Epithelial cell of proximal tubule (primary cell): Measurements from ENCODE around the gene CFAP299. TPM values are rescaled to one million over a fixed set of nuclear protein-coding genes. Genes with fewer than 3 reads are reported as not detected.
A peak's percentile ranks its signal among the peaks of the same experiment; 100 is the strongest.
"Not testable (repeated sequence)": the region's sequence is repeated elsewhere in the genome, so short reads cannot be mapped to it uniquely, and the experiment has no call there.

Source experiments
- DNase-seq: peaks from one replicate; pipeline ENCODE4 v3.0.0-alpha.2; 2011; ENCODE audit warnings: low read depth
- H3K4me3 ChIP-seq: 2 replicates; pipeline ENCODE4 v1.5.1; 2011; ENCODE audit warnings: low read depth, mild to moderate bottlenecking, low read length
- total RNA-seq: library from RNA; depleted of rRNA; stranded (reverse); fragments of >200 nt; gene quantifications from 2 replicates; pipeline ENCODE4 v1.2.3, GENCODE V29; 2015
- TF ChIP-seq, protein P1 (sequence below): conservative IDR thresholded peaks from 2 replicates; pipeline ENCODE4 v1.5.1; 2012; ENCODE audit warnings: low read depth, mild to moderate bottlenecking, low read length

Gene CFAP299
- total RNA-seq, 1 donor from 2014 or later, result not detected

DNA sequence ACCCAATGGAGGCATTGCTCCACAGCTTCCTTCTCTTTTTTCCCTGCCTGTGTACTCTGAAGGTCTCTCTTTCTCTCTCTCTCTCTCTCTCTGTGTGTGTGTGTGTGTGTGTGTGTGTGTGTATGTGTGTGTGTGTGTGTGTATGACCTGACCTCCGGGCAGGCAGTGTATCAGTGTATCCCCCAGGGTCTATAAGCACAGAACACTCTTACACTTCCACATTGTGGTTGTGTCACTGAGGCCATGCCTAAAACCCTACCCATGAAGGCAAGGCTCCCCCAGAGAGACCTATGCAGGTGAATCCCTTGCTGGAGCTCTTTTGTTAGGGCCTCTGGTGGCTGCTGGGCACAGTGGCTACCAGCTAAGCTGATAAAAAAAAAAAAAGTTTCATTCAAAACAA is 394.6 kb downstream of the CFAP299 start:
- DNase-seq, result peak; percentile 6
- TF ChIP-seq, protein P1, sequence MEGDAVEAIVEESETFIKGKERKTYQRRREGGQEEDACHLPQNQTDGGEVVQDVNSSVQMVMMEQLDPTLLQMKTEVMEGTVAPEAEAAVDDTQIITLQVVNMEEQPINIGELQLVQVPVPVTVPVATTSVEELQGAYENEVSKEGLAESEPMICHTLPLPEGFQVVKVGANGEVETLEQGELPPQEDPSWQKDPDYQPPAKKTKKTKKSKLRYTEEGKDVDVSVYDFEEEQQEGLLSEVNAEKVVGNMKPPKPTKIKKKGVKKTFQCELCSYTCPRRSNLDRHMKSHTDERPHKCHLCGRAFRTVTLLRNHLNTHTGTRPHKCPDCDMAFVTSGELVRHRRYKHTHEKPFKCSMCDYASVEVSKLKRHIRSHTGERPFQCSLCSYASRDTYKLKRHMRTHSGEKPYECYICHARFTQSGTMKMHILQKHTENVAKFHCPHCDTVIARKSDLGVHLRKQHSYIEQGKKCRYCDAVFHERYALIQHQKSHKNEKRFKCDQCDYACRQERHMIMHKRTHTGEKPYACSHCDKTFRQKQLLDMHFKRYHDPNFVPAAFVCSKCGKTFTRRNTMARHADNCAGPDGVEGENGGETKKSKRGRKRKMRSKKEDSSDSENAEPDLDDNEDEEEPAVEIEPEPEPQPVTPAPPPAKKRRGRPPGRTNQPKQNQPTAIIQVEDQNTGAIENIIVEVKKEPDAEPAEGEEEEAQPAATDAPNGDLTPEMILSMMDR, result no peak
- no peak overlapping the region for H3K4me3 ChIP-seq

DNA sequence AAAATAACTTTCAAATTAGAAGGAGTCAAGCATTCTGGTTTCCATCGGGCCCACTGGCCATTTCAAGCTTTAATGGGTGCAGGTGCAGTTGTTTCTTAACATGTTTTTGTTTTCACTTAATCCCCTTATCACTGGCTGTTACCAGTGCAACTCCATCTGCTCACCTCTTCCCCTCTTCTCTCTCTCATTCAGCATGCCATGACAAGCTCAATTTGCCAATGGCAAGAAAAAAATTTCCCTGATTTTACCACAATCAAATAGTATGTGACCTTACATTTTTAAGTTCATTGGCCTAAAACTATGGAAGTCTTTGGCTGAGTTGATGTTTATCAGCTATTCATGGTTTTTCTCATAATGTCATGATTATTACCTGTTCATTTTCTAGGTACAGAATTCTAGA is 395.9 kb downstream of the CFAP299 start:
- DNase-seq, result no peak
- TF ChIP-seq, protein P1, result no peak

DNA sequence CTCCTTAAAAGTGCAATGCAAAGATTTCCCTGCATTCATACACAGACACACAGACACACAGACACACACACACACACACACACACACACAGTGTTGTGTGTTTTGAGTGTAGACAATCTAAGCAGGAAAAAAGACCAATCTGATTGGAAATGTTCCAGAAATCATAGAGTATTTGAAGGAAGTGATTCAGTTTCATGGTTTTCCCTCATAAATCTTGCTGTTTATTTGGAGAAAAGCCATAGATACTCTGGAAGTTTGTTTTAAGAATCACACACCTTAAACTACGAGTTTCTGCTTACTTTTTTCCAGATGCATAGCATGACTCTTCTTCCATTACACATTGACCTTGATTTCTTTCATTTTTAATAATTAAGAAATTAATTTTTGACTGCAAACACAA is 396.5 kb downstream of the CFAP299 start:
- no peak overlapping the region for H3K4me3 ChIP-seq
- DNase-seq, result no peak
- TF ChIP-seq, protein P1, result no peak

More for the DNA sequence above, 395.9 kb downstream of the CFAP299 start:
- H3K4me3 ChIP-seq, result no peak overlapping the region

DNA sequence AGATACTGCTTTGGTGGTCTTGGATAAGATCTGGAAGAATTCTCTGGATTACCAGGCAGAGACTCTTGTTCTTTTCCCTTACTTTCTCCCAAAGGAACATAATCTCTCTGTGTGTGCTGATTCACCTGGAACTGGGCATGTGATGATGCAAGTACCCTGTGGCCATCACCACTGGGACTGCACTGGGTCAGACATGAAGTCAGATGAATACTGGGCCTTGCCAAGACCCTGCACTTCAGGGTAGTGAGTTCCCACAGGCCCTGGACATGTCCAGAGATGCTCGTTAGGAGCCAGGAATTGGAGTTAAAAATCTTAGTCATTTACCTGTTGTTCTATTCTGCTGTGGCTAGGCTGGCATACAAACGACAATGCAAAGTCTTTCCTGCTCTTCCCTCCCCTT is 404.8 kb downstream of the CFAP299 start:
- TF ChIP-seq, protein P1, result no peak
- no peak for DNase-seq
- no peak overlapping the region for H3K4me3 ChIP-seq

DNA sequence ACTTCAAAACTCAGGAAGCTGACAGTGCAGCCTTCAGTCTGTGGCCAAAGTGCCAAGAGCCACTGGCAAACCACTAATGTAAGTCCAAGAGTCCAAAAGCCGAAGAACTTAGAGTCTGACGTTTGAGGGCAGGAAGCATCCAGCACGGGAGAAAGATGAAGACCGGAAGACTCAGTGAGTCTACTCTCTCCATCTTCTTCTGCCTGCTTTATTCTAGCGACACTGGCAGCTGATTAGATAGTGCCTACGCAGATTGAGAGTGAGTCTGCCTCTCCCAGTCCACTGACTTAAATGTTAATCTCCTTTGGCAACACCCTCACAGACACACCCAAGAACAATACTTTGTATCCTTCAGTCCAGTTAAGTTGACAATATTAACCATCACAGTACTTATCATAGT is 414.0 kb downstream of the CFAP299 start:
- not testable (repeated sequence) for DNase-seq, H3K4me3 ChIP-seq

DNA sequence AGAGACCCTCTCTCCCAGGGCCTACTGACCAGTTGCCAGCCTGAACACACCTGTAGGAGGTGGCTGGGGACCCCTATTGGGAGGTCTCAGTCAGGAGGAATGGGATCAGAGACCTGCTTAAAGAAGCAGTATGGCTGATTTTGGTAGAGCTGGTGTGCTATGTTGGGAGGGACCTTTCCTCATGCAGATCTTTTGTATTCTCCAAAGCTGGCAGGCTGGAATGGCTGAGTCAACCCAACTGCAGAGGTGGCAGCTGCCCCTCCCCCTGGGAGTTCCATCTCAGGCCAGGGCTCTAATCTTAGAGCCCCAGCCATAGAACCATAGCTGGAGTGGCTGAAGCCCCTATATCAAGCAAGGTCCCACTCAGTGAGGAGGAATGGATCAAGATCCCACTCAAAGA is 415.7 kb downstream of the CFAP299 start:
- no peak overlapping the region for H3K4me3 ChIP-seq
- TF ChIP-seq, protein P1, result no peak
- no peak for DNase-seq

DNA sequence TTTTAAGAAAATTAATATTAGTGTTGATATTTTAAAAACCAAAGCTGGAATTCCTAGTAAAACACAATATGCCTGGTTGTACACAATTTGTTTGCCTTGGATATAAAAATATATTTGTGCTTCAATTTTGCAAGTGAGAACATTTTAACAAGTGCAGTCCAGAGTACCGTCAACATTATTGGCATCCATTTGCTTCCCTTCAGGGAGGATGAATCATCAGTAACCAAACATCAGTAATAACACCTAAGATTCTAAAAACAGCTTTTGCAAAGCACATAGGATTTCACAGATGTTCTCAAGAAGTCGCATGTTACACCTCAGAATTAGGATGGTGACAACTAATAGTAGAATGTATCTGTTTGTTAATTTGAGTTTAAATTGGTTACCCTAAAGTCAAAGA is 432.4 kb downstream of the CFAP299 start:
- TF ChIP-seq, protein P1, result no peak
- DNase-seq, result no peak
- H3K4me3 ChIP-seq, result no peak overlapping the region

DNA sequence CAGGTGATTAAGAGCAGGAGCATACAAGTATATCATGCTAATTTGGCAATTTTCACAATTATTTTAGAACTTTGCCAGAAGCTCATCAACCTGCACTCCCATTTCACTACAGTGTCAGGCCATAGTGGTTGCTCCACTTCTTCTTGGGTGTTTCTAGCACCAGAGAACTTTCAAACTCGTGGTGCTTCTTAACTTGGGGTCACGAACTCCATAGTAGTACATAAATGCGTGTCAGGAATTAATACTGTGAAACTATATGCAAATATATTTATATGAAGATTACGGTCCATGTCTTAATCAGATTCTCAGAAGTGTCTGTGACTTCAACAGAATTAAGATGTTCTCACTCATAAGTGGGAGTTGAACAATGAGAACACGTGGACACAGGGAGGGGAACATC is 440.6 kb downstream of the CFAP299 start:
- no peak overlapping the region for H3K4me3 ChIP-seq
- DNase-seq, result no peak
- TF ChIP-seq, protein P1, result no peak
